SIG-M5 (cell line): ENCODE data around the gene CPNE8.

Experiments
- DNase-seq: peaks from one replicate; lab custom pipeline; 2025; lab: John Stamatoyannopoulos, UW

CPNE8 gene

GRCh38 chr12:38628288-38628687, 277.1 kb downstream of the CPNE8 start:
- no peak for DNase-seq

GRCh38 chr12:38625306-38625705, 280.1 kb downstream of the CPNE8 start:
- no peak for DNase-seq

GRCh38 chr12:38614171-38614570, 291.2 kb downstream of the CPNE8 start:
- no peak for DNase-seq

GRCh38 chr12:38610808-38611350, 294.5 kb downstream of the CPNE8 start:
- DNase-seq, result no peak

GRCh38 chr12:38607295-38607694, 298.1 kb downstream of the CPNE8 start:
- DNase-seq, result no peak
